Fibroblast of lung (primary cell): ENCODE data around the gene OR4C6. TPM values are rescaled to one million over a fixed set of nuclear protein-coding genes. Genes with fewer than 3 reads are reported as not detected.

ENCODE experiments used
- DNase-seq, 2 donors: peaks; one replicate each; pipeline versions ENCODE4 v3.0.0 to v3.0.0-alpha.2; 2010; ENCODE audit warnings: low read depth in 2 of 2
- H2AFZ ChIP-seq: 2 replicates; pipeline ENCODE4 v1.5.1; 2012; ENCODE audit warnings: low read length, control low read depth, inconsistent platforms
- H3K27ac ChIP-seq: 2 replicates; pipeline ENCODE4 v1.5.1; 2011; ENCODE audit warnings: low read length, control low read depth; ENCODE audit not compliant: insufficient read depth
- H3K27me3 ChIP-seq: 2 replicates; pipeline ENCODE4 v1.5.1; 2011; ENCODE audit warnings: mild to moderate bottlenecking, low read length; ENCODE audit not compliant: control insufficient read depth, insufficient read depth
- H3K36me3 ChIP-seq: 2 replicates; pipeline ENCODE4 v1.5.1; 2011; ENCODE audit warnings: low read length; ENCODE audit not compliant: control insufficient read depth, insufficient read depth
- H3K4me1 ChIP-seq: 2 replicates; pipeline ENCODE4 v1.5.1; 2011; ENCODE audit warnings: low read length; ENCODE audit not compliant: control insufficient read depth, insufficient read depth; ENCODE audit errors: extremely low read depth
- H3K4me2 ChIP-seq: 2 replicates; pipeline ENCODE4 v1.5.1; 2011; ENCODE audit warnings: low read length, control low read depth; ENCODE audit not compliant: insufficient read depth; ENCODE audit errors: extremely low read depth
- H3K4me3 ChIP-seq, 4 experiments: fragments of 200-600 bp in 1 of 4; sonication (generic) in 1 of 4; replicated peaks in 1 of 4; 2 replicates each; pipeline ENCODE4 v1.5.1; 2011 to 2016; ENCODE audit warnings: low read length in 4 of 4, low read depth in 3 of 4, mild to moderate bottlenecking in 3 of 4, control low read depth in 2 of 4, inconsistent platforms in 1 of 4, mixed read lengths in 1 of 4; ENCODE audit not compliant: insufficient read depth in 1 of 4; ENCODE audit errors: control extremely low read depth in 1 of 4
- H3K79me2 ChIP-seq: 2 replicates; pipeline ENCODE4 v1.5.1; 2012; ENCODE audit warnings: mild to moderate bottlenecking, low read length, inconsistent platforms; ENCODE audit not compliant: control insufficient read depth, insufficient read depth
- H3K9ac ChIP-seq: 2 replicates; pipeline ENCODE4 v1.5.1; 2011; ENCODE audit warnings: mild to moderate bottlenecking, low read length, control low read depth; ENCODE audit not compliant: insufficient read depth
- H3K9me3 ChIP-seq: 2 replicates; pipeline ENCODE4 v1.5.1; 2012; ENCODE audit warnings: low read depth, low read length; ENCODE audit not compliant: control insufficient read depth, insufficient read depth
- H4K20me1 ChIP-seq: 2 replicates; pipeline ENCODE4 v1.5.1; 2011; ENCODE audit warnings: low read length; ENCODE audit not compliant: control insufficient read depth, insufficient read depth; ENCODE audit errors: extremely low read depth
- CTCF ChIP-seq, 2 donors: IDR thresholded peaks in 1 of 2; conservative IDR thresholded peaks in 1 of 2; 1 replicate in 1 of 2; 2 replicates in 1 of 2; pipeline ENCODE4 v1.5.1; 2011 to 2012; ENCODE audit warnings: low read length in 2 of 2, control low read depth in 1 of 2, inconsistent platforms in 1 of 2, low read depth in 1 of 2, mild to moderate bottlenecking in 1 of 2
- EZH2 ChIP-seq: IDR thresholded peaks from 2 replicates; pipeline ENCODE4 v1.5.1; 2012; ENCODE audit warnings: low read length, control low read depth, mild to moderate bottlenecking; ENCODE audit errors: missing control alignments
- polyA plus RNA-seq, 2 donors: library from polyadenylated mRNA; depleted of rRNA in 1 of 2; stranded (reverse) in 1 of 2; unstranded in 1 of 2; fragments of >200 nt; gene quantifications; 2 replicates each; pipeline ENCODE4 v1.2.1, GENCODE V29; 2011 to 2012; ENCODE audit warnings: missing spikeins in 1 of 2
- total RNA-seq: library from RNA; depleted of rRNA; stranded (reverse); fragments of >200 nt; gene quantifications from 2 replicates; pipeline ENCODE4 v1.2.1, GENCODE V29; 2014

The OR4C6 gene
- total and polyA plus RNA-seq, 2 donors (not counting 1 experiment from before 2014, with no cell fraction given) = not detected

GRCh38 chr11:55658031-55658573, 3.9 kb upstream of the OR4C6 start:
- Histone ChIP-seq H3K27ac (no peak overlapping the region), H3K4me2 (no peak overlapping the region), H3K36me3 (no peaks in the 10 kb centered on the region), H3K9ac (no peak overlapping the region), H4K20me1 (no peaks in the 10 kb centered on the region), H3K4me1 (no peaks in the 10 kb centered on the region), H3K79me2 (no peaks in the 10 kb centered on the region), H3K4me3 (no peak overlapping the region), H3K27me3 (no peaks in the 10 kb centered on the region), H2AFZ (no peak overlapping the region), H3K9me3 (no peaks in the 10 kb centered on the region)
- DNase-seq = no peak
- TF ChIP-seq EZH2 (no peak), CTCF (conservative IDR thresholded peaks at IDR 0.05 in 1 of 2, IDR thresholded peaks at IDR 0.05 in 1 of 2; ENCODE audit: low read depth in 1 of 2, low read length in 2 of 2) (no peak)

- Histone ChIP-seq H3K4me1 (no peaks in the 10 kb centered on the region), H3K27me3 (no peaks in the 10 kb centered on the region), H3K79me2 (no peaks in the 10 kb centered on the region), H3K4me2 (no peak overlapping the region), H3K27ac (no peak overlapping the region), H3K9ac (no peak overlapping the region), H3K36me3 (no peaks in the 10 kb centered on the region), H3K9me3 (no peaks in the 10 kb centered on the region), H2AFZ (no peak overlapping the region), H3K4me3 (no peak overlapping the region), H4K20me1 (no peaks in the 10 kb centered on the region)
- no peak for DNase-seq
- TF ChIP-seq EZH2 (no peak), CTCF (conservative IDR thresholded peaks at IDR 0.05 in 1 of 2, IDR thresholded peaks at IDR 0.05 in 1 of 2; ENCODE audit: low read depth in 1 of 2, low read length in 2 of 2) (no peak)
Observed at GRCh38 chr11:55658608-55659007, 3.4 kb upstream of the OR4C6 start.

GRCh38 chr11:55669376-55669775, 7.4 kb downstream of the OR4C6 start:
- Histone ChIP-seq H2AFZ (no peak overlapping the region), H3K4me1 (no peaks in the 10 kb centered on the region), H4K20me1 (no peaks in the 10 kb centered on the region), H3K27me3 (no peaks in the 10 kb centered on the region), H3K9me3 (no peaks in the 10 kb centered on the region), H3K36me3 (no peaks in the 10 kb centered on the region), H3K4me3 (no peak overlapping the region), H3K79me2 (no peaks in the 10 kb centered on the region), H3K27ac (no peak overlapping the region), H3K4me2 (no peak overlapping the region), H3K9ac (no peak overlapping the region)
- no peak for DNase-seq
- TF ChIP-seq EZH2 (no peak), CTCF (conservative IDR thresholded peaks at IDR 0.05 in 1 of 2, IDR thresholded peaks at IDR 0.05 in 1 of 2; ENCODE audit: low read depth in 1 of 2, low read length in 2 of 2) (no peak)
